Stimulated activated CD4-positive, alpha-beta T cell treated with anti-CD3 and anti-CD28 coated beads, Interleukin-1b, Interleukin-23, amount 100 ng/mL, for 1 hour (primary cell): Measurements from ENCODE around the gene CTDSPL.
"Not testable (repeated sequence)": the region's sequence is repeated elsewhere in the genome, so short reads cannot be mapped to it uniquely, and the experiment has no call there.

Experiments
- DNase-seq, 2 donors: peaks; one replicate each; pipeline ENCODE4 v3.0.0-alpha.2; 2020; ENCODE audit warnings: low read depth in 2 of 2

Gene CTDSPL

GRCh38 chr3:38018296-38019266 is 156.9 kb downstream of the CTDSPL start:
- DNase-seq = no peak

- DNase-seq = no peak
Measured at GRCh38 chr3:38019658-38020341, 158.1 kb downstream of the CTDSPL start.

GRCh38 chr3:38020342-38020726 is 158.7 kb downstream of the CTDSPL start:
- no peak for DNase-seq

- DNase-seq = no peak
Measured at GRCh38 chr3:38021196-38021595, 159.5 kb downstream of the CTDSPL start.

GRCh38 chr3:38022301-38022700 is 160.6 kb downstream of the CTDSPL start:
- no peak for DNase-seq

- DNase-seq = no peak
Measured at GRCh38 chr3:38022896-38023709, 161.4 kb downstream of the CTDSPL start.

- DNase-seq = no peak
Measured at GRCh38 chr3:38026856-38027255, 165.2 kb downstream of the CTDSPL start.

GRCh38 chr3:38027466-38028465 is 166.1 kb downstream of the CTDSPL start:
- no peak for DNase-seq

GRCh38 chr3:38028621-38029361 is 167.1 kb downstream of the CTDSPL start:
- no peak for DNase-seq

GRCh38 chr3:38029400-38030125 is 167.9 kb downstream of the CTDSPL start, which contains the start of gene PLCD1:
Gene PLCD1, minus strand, starts transcription at chr3:38029642. Its CDS starts 103 bp downstream, at chr3:38029539.
- DNase-seq = no peak

GRCh38 chr3:38030126-38031021 is 168.7 kb downstream of the CTDSPL start:
- DNase-seq = no peak

- DNase-seq = no peak
Measured at GRCh38 chr3:38031022-38031994, 169.6 kb downstream of the CTDSPL start.

- no peak for DNase-seq
Measured at GRCh38 chr3:38032328-38032865, 170.7 kb downstream of the CTDSPL start.

- DNase-seq = not testable (repeated sequence)
Measured at GRCh38 chr3:38033586-38033985, 171.9 kb downstream of the CTDSPL start.
